BLaER1 (cell line): ENCODE measurements around the gene SBF2.

Experiments
- H3K27ac ChIP-seq: shearing (Covaris generic); formaldehyde crosslinking; 2 replicates; pipeline ENCODE4 v1.8.1; 2022
- H3K27me3 ChIP-seq: shearing (Covaris generic); formaldehyde crosslinking; 2 replicates; pipeline ENCODE4 v1.8.1; 2022
- H3K36me3 ChIP-seq: shearing (Covaris generic); formaldehyde crosslinking; 2 replicates; pipeline ENCODE4 v1.8.1; 2022
- H3K4me1 ChIP-seq: shearing (Covaris generic); formaldehyde crosslinking; 2 replicates; pipeline ENCODE4 v1.8.1; 2022
- H3K4me2 ChIP-seq: shearing (Covaris generic); formaldehyde crosslinking; 2 replicates; pipeline ENCODE4 v1.8.1; 2022
- H3K4me3 ChIP-seq: shearing (Covaris generic); formaldehyde crosslinking; 2 replicates; pipeline ENCODE4 v1.8.1; 2022
- H3K9ac ChIP-seq: shearing (Covaris generic); formaldehyde crosslinking; 2 replicates; pipeline ENCODE4 v1.8.1; 2022
- H3K9me3 ChIP-seq: shearing (Covaris generic); formaldehyde crosslinking; 2 replicates; pipeline ENCODE4 v1.8.1; 2022
- H4K20me1 ChIP-seq: shearing (Covaris generic); formaldehyde crosslinking; 2 replicates; pipeline ENCODE4 v1.8.1; 2022
- Cebpa-rat ChIP-seq: shearing (Covaris generic); IDR thresholded peaks from 2 replicates; pipeline ENCODE4 v1.8.1; 2022

The SBF2 gene

DNA sequence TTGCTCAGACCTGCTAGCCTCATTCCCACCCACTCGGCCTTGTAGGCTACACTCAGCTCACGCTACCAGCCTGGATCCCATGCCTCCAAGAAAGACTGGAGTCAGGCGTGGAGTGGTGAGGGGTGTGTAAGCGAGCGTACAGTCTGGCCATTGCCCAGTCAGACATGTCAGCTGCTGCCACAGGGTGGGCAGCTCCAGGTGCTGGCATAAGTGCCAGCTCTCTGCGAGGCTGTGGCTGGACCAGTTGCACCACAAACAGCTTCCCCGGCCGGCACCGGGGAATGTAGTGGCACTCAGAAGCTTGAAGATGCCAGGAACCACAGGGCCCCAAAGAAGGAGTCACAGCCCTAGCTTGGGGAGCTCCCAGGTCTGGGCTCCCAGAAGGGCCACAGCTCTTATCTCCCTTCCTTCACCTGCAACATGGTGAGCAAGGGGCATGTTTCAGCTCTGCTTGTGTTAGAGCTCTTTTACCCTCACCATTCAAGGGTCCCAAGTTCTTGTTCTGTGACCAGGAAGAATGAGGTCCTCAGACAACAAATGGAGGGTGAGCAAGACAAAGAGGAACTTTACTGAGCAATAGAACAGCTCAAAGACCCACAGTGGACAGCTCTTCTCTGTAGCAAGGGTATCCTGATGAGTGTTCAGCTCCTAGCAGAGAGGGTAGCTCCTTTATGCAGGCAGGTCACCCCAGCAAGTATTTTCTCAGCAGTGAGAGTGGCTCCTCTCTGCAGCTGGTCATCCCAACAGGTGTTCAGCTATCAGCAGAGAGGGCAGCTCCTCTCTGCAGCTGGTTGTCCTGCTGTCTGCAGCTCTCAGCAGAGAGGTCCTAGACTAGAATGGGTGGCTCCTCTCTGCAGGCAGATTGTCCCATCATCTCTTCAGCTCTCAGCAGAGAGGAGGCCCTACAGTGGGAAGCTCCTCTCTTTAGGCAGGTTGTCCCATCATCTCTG, 6.0 kb downstream of the SBF2 start:
- Histone ChIP-seq H3K27me3 (peaks cover 14% of the 10 kb centered on the region), H3K4me3 (no peak overlapping the region), H3K27ac (no peak overlapping the region), H3K4me1 (0 out of 2 replicates have a peak, but pooled peaks cover 7% of the 10 kb centered on the region), H4K20me1 (peaks cover 12% of the 10 kb centered on the region; the same call in 1 of the 2 replicates), H3K9ac (no peak overlapping the region), H3K36me3 (no peaks in the 10 kb centered on the region), H3K4me2 (no peak overlapping the region), H3K9me3 (no peaks in the 10 kb centered on the region)
- TF ChIP-seq Cebpa-rat, result no peak

DNA sequence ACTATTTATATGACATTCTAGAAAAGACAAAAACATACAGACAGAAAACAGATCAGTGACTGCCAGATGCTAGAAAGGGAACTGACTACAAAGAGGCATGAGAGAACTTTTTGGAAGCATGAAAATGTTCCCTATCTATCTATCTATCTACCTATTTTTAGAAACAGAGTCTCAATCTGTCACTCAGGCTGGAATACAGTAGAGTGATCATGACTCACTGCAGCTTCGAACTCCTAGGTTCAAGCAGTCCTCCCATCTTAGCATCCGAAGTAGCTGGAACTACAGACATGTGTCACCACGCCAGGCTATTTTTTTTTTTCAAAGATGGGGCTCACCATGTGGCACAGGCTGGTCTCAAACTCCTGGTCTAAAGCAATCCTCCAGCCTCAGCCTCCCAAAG, 6.9 kb downstream of the SBF2 start:
- Histone ChIP-seq H4K20me1 (peaks cover 7% of the 10 kb centered on the region; the same call in 1 of the 2 replicates), H3K9me3 (no peaks in the 10 kb centered on the region), H3K9ac (no peak overlapping the region), H3K36me3 (no peaks in the 10 kb centered on the region), H3K27me3 (peaks cover 5% of the 10 kb centered on the region), H3K4me3 (no peak overlapping the region), H3K4me1 (0 out of 2 replicates have a peak, but pooled peaks cover 6% of the 10 kb centered on the region), H3K27ac (no peak overlapping the region), H3K4me2 (no peak overlapping the region)
- no peak for TF ChIP-seq Cebpa-rat

DNA sequence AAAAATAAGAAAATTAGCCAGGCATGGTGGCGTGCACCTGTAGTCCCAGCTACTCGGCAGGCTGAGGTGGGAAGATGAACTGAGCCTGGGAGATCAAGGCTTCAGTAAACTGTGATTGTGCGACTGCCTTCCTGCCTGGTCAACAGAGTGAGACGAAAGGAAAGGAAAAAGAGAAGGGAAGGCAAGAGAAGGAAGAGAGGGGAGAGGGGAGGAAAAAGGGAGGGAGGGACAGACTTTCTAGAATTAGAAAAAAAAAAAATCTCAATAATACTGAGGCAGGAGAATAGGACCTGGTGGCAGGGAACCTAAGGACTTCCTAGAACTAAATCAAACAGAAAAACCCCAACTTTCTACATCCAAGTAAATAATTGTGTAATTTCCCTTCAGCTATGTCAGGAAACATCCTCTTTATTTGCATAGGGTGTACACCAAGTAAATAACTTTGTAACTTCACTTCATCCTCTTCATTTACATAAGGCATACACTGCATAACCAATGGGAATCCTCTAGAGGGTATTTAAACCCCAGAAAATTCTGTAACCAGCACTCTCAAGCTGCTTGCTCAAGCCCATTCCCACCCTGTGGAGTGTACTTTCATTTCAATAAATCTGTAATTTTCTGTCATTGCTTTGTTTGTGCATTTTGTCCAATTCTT, 8.7 kb downstream of the SBF2 start:
- H3K4me2 ChIP-seq, result 0 out of 2 replicates have a peak overlapping the region, but pooled peaks have one; percentile 7
- no peak overlapping the region for H3K4me3 ChIP-seq
- H3K9me3 ChIP-seq, result no peaks in the 10 kb centered on the region
- no peaks in the 10 kb centered on the region for H3K27me3 ChIP-seq
- H4K20me1 ChIP-seq, result peaks cover 7% of the 10 kb centered on the region; the same call in 1 of the 2 replicates
- H3K36me3 ChIP-seq, result no peaks in the 10 kb centered on the region
- no peak for TF ChIP-seq Cebpa-rat
- 0 out of 2 replicates have a peak, but pooled peaks cover 6% of the 10 kb centered on the region for H3K4me1 ChIP-seq
- no peak overlapping the region for H3K27ac ChIP-seq
- H3K9ac ChIP-seq, result no peak overlapping the region

DNA sequence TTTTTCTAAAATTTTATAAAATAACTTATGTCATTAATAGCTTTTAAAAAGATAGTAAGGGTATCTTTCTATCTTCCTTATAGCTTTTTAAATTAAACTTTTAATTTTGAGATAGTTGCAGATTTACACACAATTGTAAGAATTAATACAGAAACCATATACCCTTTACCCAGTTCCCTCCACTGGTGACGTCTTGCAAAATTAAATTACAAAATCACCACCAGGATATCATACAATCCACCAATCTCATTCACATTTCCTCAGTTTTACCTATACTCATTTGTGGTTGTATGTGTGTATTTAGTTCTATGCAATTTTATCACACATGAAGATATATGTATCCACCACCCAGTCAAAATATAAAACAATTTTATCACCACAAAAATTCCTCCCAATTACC, 10.0 kb downstream of the SBF2 start:
- Histone ChIP-seq H3K4me1 (0 out of 2 replicates have a peak, but pooled peaks cover 6% of the 10 kb centered on the region), H4K20me1 (0 out of 2 replicates have a peak, but pooled peaks cover 7% of the 10 kb centered on the region), H3K9me3 (no peaks in the 10 kb centered on the region), H3K27ac (no peak overlapping the region), H3K9ac (no peak overlapping the region), H3K4me3 (no peak overlapping the region), H3K36me3 (no peaks in the 10 kb centered on the region), H3K4me2 (no peak overlapping the region), H3K27me3 (no peaks in the 10 kb centered on the region)
- TF ChIP-seq Cebpa-rat, result no peak

DNA sequence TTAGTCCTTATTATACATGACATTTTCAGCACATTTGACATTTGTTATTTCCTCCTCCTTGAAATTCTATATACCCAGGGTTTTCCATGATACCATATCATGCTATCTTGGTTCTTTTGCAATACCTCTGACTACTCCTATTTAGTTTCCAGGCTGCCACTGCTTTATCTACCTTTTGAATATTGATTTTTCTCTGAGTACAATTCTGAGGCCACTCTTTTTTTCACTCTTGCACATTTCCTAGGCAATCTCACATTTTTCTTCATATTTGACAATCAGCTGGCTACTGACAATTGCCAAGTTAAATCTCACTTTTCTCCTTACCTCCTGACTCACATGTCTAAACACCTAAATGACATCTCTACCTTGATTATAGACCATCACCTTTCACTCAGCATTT, 11.9 kb downstream of the SBF2 start:
- no peak overlapping the region for H3K27ac ChIP-seq
- H3K9me3 ChIP-seq, result no peaks in the 10 kb centered on the region
- H3K4me2 ChIP-seq, result no peak overlapping the region
- no peaks in the 10 kb centered on the region for H3K36me3 ChIP-seq
- 0 out of 2 replicates have a peak, but pooled peaks cover 6% of the 10 kb centered on the region for H3K4me1 ChIP-seq
- TF ChIP-seq Cebpa-rat, result no peak
- no peak overlapping the region for H3K9ac ChIP-seq
- H3K27me3 ChIP-seq, result no peaks in the 10 kb centered on the region
- H4K20me1 ChIP-seq, result no peaks in the 10 kb centered on the region
- H3K4me3 ChIP-seq, result no peak overlapping the region

DNA sequence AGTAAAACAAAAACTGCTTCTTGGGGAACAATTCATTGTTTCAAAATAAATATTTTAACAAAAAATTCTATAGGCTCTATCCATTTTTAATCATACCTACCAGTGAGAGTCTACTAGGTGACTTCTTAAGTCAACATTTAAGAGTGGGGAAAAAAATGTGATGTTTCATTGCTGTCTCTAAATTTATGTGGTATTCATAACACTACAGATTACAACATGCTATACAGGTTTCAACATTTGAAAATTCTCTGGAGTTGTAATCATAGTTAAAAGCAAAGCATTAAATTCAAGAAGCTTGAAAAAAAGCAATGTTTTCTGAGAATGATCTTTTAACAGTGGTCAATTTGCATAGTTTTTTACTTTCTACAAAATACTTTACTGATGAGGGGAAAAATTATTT, 18.3 kb downstream of the SBF2 start:
- Histone ChIP-seq H3K4me2 (no peak overlapping the region), H3K27ac (no peak overlapping the region), H3K27me3 (no peaks in the 10 kb centered on the region)

DNA sequence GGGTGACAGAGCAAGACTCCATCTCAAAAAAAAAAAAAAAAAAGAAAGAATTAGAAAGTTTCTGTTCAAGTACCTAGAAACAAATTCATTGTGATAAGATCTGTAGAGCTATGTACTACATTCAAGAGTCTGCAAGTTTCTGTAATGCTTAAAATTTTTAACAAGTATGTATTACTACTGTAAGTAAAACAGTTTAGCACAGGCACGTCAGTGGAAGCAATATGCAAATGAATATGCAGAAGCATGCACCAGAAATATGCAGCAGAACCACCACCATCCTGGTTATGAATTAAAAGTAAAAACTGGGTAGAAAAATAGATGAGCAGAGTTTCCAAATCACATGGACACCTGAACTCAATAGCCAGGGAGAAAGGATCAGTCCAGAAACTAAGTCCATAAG, 19.3 kb downstream of the SBF2 start:
- no peak for TF ChIP-seq Cebpa-rat
- Histone ChIP-seq H3K9me3 (no peaks in the 10 kb centered on the region), H3K4me3 (no peak overlapping the region), H4K20me1 (no peaks in the 10 kb centered on the region), H3K36me3 (no peaks in the 10 kb centered on the region), H3K27me3 (no peaks in the 10 kb centered on the region), H3K9ac (no peak overlapping the region), H3K4me2 (no peak overlapping the region), H3K4me1 (no peaks in the 10 kb centered on the region), H3K27ac (no peak overlapping the region)

More for the DNA sequence above, 18.3 kb downstream of the SBF2 start:
- no peak overlapping the region for H3K4me3 ChIP-seq
- H3K36me3 ChIP-seq, result no peaks in the 10 kb centered on the region
- no peak for TF ChIP-seq Cebpa-rat
- no peaks in the 10 kb centered on the region for H4K20me1 ChIP-seq
- H3K9me3 ChIP-seq, result no peaks in the 10 kb centered on the region
- no peaks in the 10 kb centered on the region for H3K4me1 ChIP-seq
- H3K9ac ChIP-seq, result no peak overlapping the region

DNA sequence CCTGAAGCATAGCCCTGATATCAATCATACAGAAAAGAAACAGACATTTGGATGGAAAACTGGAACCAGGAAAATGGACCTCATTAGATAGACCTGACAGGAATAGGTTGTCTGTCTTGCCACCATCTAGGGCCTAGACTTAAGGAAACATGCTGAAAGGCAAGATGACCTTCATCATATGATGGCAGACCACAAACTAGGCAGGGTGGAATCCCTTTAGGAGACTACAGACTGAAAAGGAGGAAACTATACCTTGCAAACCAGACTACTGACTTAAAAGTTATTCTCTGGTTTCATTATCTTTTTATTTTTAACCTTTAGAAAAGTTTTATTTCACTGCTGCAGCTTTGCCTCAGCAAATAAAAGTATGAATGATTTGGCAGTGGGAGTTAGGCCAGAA, 20.3 kb downstream of the SBF2 start:
- TF ChIP-seq Cebpa-rat, result no peak
- Histone ChIP-seq H4K20me1 (no peaks in the 10 kb centered on the region), H3K27me3 (no peaks in the 10 kb centered on the region), H3K4me3 (no peak overlapping the region), H3K9me3 (no peaks in the 10 kb centered on the region), H3K4me2 (no peak overlapping the region), H3K27ac (no peak overlapping the region), H3K36me3 (no peaks in the 10 kb centered on the region), H3K4me1 (no peaks in the 10 kb centered on the region), H3K9ac (no peak overlapping the region)

DNA sequence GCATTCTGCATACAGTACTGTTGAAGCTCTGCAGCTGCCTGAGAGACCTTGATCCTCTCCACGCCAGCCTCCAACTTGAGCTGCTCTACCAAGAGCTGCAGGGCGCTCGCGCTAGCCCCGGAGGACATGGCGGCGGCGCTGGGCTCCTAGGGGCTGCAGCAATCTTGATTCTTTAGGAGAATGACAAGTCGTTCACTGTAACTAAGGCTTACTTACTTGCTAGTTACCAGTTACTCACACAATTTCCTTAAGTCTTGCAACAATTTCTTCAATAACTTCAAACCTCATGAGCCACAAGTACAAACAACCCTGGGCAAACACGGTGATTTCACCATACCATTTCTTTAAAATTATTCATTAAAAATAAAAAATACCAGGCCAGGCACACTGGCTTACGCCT, 21.9 kb downstream of the SBF2 start:
- no peak for TF ChIP-seq Cebpa-rat
- Histone ChIP-seq H3K4me3 (no peak overlapping the region), H3K4me2 (no peak overlapping the region), H3K27me3 (no peaks in the 10 kb centered on the region), H3K36me3 (no peaks in the 10 kb centered on the region), H3K9me3 (no peaks in the 10 kb centered on the region), H3K4me1 (no peaks in the 10 kb centered on the region), H4K20me1 (no peaks in the 10 kb centered on the region), H3K27ac (no peak overlapping the region), H3K9ac (no peak overlapping the region)
